Peyer's patch (tissue), 4 donors: ENCODE measurements around the gene CCND2.

ENCODE experiments used
- CTCF ChIP-seq, 6 experiments: fragments of 450-650 bp in 4 of 6; fragments of 200-600 bp in 2 of 6; sonication (generic) in 1 of 6; IDR thresholded peaks; one replicate each; pipeline ENCODE4 v1.5.1; 2017 to 2019; ENCODE audit warnings: antibody characterized with exemption in 6 of 6, mild to moderate bottlenecking in 3 of 6, moderate library complexity in 1 of 6
- POLR2A ChIP-seq, 2 donors: fragments of 450-650 bp; IDR thresholded peaks; one replicate each; pipeline ENCODE4 v1.5.1; 2017; ENCODE audit warnings: antibody characterized with exemption in 2 of 2, mild to moderate bottlenecking in 2 of 2, moderate library complexity in 2 of 2

GRCh38 chr12:4288296-4289131, 15.0 kb downstream of the CCND2 start:
- no peak for TF ChIP-seq CTCF (IDR thresholded peaks at IDR 0.05)
- no peak for TF ChIP-seq POLR2A (IDR thresholded peaks at IDR 0.05)
